ENCODE results near the gene MAPKAPK5.

DNA sequence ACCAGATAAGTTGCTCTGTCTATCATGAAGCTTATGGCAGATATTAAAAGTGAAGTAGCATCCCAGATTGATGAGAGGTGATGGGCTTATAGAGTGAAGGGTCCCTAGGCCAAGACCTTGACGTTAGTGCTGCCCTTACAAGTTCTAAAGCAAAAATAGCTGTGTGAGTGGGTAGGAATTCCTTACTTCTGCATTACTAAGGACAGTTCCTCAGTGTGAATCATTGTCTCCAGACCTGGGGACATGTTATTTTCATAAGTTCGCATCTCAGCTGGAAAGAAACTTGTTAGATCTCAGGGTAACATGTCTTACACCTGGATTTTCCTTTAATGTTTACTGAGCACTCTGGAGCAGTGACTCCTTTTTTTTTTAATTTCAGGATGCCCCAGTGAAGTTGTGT, 28.7 kb downstream of the MAPKAPK5 start:
- TF ChIP-seq POLR2AphosphoS5 (IDR thresholded peaks at IDR 0.05) (no peak), CTCF (IDR thresholded peaks at IDR 0.05) (no peak)
